ENCODE data around the gene GPD1L.

Gene GPD1L

DNA sequence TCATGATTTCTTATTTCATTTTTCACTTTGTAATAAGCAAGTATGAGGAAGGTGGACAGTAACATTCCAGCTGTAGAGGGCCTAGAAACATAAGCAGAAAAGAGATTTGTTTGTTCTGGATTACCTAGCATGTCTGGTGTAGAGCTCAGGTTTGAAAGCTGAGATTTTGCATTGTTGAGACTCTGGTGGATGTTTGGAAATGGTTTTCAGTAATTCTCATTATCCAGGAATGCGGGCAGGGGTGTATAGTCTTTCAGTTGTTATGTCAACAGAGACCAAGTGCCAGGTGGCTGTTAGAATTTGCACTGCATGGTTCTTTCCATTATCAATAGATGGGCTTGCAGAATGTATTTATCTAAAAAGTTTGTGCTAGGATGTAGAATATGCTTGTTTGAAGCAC, 10.9 kb downstream of the GPD1L start:
- TF ChIP-seq ZFX (IDR thresholded peaks at IDR 0.05; ENCODE audit: borderline replicate concordance) = no peak
- no peak for TF ChIP-seq CTCF (IDR thresholded peaks at IDR 0.05)
- no peak overlapping the region for H3K27ac ChIP-seq

DNA sequence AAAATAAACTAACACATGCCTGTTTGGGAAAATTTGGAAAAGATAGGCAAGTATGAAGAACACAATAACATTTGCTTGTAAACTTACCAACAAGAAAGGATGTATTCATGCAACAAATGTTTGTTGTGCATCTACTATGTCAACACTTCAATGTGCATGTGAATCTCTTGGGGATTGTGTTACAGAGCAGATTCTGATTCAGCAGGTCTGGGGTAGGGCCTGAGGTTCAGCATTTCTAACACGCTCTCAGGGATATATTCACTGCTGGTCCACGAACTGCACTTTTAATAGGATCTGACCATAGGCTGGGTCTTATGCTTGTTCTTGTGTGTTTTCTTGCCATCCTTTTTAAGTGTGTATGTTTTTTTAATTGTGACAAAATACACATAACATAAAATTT, 11.8 kb downstream of the GPD1L start:
- no peak for TF ChIP-seq CTCF (IDR thresholded peaks at IDR 0.05)
- TF ChIP-seq ZFX (IDR thresholded peaks at IDR 0.05; ENCODE audit: borderline replicate concordance) = no peak
- no peak overlapping the region for H3K27ac ChIP-seq

DNA sequence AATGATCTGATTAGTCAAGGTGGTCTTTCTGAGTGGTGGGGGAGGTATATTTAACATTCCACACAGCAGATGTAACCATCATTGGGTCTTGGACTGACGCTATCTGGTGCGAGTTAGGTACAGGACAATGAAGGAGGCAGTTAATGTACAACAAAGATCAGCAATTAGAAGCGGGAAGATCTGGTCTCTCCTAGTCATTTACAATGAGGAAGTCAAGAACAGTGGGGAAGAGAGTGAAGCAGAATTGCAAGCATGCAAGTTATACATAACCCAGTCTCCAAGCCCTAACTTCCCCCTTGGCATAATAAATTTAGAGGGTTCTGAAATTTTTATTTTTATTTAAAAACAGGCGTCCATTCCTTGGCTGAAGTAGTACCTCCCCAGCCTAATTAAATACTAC, 14.1 kb downstream of the GPD1L start:
- H3K27ac ChIP-seq = no peak overlapping the region
- no peak for TF ChIP-seq ZFX (IDR thresholded peaks at IDR 0.05; ENCODE audit: borderline replicate concordance)
- no peak for TF ChIP-seq CTCF (IDR thresholded peaks at IDR 0.05)

GRCh38 chr3:32121137-32121536, 14.7 kb downstream of the GPD1L start:
- TF ChIP-seq ZFX (IDR thresholded peaks at IDR 0.05; ENCODE audit: borderline replicate concordance) = no peak
- no peak for TF ChIP-seq CTCF (IDR thresholded peaks at IDR 0.05)
- H3K27ac ChIP-seq = no peak overlapping the region

DNA sequence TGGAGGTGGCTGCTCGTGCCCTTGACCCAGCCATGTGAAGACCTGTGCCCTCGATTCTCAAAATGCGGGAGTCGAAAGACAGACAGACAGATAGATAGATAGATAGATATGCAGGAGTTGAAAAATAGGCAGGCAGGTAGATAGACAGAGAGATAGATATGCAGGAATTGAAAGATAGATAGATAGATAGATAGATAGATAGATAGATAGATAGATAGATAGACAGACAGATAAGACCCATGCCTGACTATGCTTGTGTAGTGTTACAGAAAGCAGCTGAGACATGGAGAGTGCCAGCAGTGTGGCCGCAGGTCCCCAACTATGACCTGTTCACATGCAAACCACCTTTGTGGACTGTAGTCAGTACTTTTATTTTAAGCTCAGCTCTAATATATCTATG, 17.2 kb downstream of the GPD1L start:
- H3K27ac ChIP-seq = no peak overlapping the region
- no peak for TF ChIP-seq ZFX (IDR thresholded peaks at IDR 0.05; ENCODE audit: borderline replicate concordance)
- TF ChIP-seq CTCF (IDR thresholded peaks at IDR 0.05) = no peak

DNA sequence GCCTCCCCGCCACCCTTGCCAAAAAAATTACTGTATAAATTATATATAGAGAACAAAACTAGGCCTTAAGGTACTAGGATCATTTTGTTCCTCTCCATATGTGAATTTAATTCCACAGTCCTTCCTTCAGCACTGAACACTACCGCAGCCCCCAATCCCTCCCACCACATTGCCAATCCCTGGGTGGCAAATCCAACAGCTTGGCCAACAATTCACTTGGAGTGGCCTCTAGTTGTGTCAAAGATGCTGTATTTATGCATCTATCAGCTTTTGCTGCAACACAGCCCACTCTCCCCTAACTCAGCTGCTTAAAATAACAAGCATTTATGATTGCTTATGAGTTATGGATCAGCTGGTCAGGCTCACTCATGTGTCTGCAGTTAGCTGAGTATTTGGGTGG, 18.6 kb downstream of the GPD1L start:
- TF ChIP-seq CTCF (IDR thresholded peaks at IDR 0.05) (no peak), ZFX (IDR thresholded peaks at IDR 0.05; ENCODE audit: borderline replicate concordance) (no peak)
- no peak overlapping the region for H3K27ac ChIP-seq

DNA sequence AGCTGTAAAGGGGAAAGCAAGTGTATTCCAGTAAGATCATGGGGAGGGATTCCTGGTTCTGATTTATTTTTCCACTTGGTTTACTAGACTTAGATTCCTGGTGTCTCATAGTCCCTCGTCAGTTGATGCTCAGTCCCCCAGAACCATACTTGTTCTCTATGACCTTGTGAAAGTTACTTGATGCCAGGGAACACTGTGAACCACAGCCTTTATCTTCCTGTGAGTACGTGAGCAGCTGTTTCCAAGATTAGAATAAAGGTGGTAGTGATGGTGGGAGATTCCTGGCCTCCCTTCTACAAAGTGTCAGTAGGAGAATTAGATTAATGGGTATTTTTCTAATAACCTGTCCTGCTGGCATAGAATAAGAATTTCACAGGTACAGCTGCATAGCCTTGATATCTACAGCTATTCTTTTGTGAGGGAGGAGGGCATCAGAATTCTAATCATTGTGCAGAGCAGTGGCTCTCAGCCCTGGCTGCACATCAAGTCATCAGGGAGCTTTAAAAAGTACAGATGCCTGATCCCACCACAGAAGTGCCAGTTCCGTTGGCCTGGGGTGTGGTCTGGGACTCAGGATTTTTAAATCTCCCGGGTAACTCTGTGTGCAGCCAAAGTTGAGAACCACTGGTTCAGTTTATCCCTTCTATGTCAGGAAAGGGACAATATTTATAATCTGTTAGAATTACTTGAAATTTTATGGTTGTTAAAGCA, 20.0 kb downstream of the GPD1L start:
- TF ChIP-seq ZFX (IDR thresholded peaks at IDR 0.05; ENCODE audit: borderline replicate concordance) (no peak), CTCF (IDR thresholded peaks at IDR 0.05) (no peak)
- no peak overlapping the region for H3K27ac ChIP-seq

Measured in 22Rv1 (cell line).